Measurements from ENCODE around the gene COG5. TPM values are rescaled to one million over a fixed set of nuclear protein-coding genes. Genes with fewer than 3 reads are reported as not detected.

COG5 gene
- total and polyA plus RNA-seq, 2 of the 8 experiments (the other 6 are each of a cell fraction or from before 2014, with no cell fraction given) = 10.5 to 28.1 TPM

GRCh38 chr7:107268594-107268993 is 295.1 kb downstream of the COG5 start (continued):
- TF ChIP-seq, protein P1, sequence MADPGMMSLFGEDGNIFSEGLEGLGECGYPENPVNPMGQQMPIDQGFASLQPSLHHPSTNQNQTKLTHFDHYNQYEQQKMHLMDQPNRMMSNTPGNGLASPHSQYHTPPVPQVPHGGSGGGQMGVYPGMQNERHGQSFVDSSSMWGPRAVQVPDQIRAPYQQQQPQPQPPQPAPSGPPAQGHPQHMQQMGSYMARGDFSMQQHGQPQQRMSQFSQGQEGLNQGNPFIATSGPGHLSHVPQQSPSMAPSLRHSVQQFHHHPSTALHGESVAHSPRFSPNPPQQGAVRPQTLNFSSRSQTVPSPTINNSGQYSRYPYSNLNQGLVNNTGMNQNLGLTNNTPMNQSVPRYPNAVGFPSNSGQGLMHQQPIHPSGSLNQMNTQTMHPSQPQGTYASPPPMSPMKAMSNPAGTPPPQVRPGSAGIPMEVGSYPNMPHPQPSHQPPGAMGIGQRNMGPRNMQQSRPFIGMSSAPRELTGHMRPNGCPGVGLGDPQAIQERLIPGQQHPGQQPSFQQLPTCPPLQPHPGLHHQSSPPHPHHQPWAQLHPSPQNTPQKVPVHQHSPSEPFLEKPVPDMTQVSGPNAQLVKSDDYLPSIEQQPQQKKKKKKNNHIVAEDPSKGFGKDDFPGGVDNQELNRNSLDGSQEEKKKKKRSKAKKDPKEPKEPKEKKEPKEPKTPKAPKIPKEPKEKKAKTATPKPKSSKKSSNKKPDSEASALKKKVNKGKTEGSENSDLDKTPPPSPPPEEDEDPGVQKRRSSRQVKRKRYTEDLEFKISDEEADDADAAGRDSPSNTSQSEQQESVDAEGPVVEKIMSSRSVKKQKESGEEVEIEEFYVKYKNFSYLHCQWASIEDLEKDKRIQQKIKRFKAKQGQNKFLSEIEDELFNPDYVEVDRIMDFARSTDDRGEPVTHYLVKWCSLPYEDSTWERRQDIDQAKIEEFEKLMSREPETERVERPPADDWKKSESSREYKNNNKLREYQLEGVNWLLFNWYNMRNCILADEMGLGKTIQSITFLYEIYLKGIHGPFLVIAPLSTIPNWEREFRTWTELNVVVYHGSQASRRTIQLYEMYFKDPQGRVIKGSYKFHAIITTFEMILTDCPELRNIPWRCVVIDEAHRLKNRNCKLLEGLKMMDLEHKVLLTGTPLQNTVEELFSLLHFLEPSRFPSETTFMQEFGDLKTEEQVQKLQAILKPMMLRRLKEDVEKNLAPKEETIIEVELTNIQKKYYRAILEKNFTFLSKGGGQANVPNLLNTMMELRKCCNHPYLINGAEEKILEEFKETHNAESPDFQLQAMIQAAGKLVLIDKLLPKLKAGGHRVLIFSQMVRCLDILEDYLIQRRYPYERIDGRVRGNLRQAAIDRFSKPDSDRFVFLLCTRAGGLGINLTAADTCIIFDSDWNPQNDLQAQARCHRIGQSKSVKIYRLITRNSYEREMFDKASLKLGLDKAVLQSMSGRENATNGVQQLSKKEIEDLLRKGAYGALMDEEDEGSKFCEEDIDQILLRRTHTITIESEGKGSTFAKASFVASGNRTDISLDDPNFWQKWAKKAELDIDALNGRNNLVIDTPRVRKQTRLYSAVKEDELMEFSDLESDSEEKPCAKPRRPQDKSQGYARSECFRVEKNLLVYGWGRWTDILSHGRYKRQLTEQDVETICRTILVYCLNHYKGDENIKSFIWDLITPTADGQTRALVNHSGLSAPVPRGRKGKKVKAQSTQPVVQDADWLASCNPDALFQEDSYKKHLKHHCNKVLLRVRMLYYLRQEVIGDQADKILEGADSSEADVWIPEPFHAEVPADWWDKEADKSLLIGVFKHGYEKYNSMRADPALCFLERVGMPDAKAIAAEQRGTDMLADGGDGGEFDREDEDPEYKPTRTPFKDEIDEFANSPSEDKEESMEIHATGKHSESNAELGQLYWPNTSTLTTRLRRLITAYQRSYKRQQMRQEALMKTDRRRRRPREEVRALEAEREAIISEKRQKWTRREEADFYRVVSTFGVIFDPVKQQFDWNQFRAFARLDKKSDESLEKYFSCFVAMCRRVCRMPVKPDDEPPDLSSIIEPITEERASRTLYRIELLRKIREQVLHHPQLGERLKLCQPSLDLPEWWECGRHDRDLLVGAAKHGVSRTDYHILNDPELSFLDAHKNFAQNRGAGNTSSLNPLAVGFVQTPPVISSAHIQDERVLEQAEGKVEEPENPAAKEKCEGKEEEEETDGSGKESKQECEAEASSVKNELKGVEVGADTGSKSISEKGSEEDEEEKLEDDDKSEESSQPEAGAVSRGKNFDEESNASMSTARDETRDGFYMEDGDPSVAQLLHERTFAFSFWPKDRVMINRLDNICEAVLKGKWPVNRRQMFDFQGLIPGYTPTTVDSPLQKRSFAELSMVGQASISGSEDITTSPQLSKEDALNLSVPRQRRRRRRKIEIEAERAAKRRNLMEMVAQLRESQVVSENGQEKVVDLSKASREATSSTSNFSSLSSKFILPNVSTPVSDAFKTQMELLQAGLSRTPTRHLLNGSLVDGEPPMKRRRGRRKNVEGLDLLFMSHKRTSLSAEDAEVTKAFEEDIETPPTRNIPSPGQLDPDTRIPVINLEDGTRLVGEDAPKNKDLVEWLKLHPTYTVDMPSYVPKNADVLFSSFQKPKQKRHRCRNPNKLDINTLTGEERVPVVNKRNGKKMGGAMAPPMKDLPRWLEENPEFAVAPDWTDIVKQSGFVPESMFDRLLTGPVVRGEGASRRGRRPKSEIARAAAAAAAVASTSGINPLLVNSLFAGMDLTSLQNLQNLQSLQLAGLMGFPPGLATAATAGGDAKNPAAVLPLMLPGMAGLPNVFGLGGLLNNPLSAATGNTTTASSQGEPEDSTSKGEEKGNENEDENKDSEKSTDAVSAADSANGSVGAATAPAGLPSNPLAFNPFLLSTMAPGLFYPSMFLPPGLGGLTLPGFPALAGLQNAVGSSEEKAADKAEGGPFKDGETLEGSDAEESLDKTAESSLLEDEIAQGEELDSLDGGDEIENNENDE (IDR thresholded peaks at IDR 0.05; ENCODE audit: insufficient replicate concordance, low read length) = no peak
